CD4-positive, alpha-beta T cell treated with Interleukin-4 for 1 hour (primary cell): Measurements from ENCODE around the gene COQ8B.
A peak's percentile ranks its signal among the peaks of the same experiment; 100 is the strongest.
"Not testable (repeated sequence)": the region's sequence is repeated elsewhere in the genome, so short reads cannot be mapped to it uniquely, and the experiment has no call there.

ENCODE experiments used
- DNase-seq, 2 donors: peaks; one replicate each; pipeline ENCODE4 v3.0.0-alpha.2; 2020 to 2022

Gene COQ8B

DNA sequence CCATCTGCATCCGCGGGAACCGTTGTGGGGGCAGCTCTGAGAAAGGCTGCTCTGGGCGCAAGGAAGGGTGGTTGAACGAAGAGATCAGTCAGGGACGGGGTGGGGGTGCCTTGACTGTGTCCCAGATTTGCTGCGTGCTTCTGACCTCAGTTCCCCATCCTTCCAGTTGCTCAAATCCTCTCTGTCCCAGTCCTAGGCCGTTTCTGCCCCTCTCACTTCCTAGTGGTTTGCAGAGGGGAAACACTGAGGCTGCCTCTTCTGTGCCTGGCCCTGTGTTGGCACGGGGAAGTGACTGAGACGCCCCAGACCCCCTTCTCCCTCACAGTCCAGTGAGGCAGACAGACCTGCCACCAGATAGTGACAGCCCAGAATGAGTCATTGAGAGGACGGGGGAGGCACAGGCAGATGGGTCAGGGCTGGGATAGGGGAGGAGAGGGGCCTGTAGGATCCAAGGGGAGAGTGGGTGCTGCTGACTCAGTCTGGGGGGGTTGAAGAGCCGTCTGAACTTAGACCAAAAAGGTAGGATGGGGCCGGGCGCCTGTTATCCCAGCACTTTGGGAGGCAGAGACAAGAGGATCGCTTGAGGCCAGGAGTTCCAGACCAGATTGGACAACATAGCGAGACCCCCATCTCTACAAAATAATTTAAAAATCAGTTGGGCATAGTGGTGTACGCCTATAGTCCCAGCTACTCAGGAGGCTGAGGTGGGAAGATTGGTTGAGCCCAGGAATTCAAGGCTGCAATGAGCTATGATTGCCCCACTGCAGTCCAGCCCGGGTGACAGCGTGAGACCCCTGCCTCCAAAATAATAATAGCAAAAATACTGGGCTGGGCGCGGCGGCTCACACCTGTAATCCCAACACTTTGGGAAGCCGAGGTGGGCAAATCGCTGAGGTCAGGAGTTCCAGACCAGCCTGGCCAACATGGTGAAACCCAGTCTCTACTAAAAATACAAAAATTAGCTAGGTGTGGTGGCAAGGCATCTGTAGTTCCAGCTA, 52.7 kb downstream of the COQ8B start:
- no peak for DNase-seq

DNA sequence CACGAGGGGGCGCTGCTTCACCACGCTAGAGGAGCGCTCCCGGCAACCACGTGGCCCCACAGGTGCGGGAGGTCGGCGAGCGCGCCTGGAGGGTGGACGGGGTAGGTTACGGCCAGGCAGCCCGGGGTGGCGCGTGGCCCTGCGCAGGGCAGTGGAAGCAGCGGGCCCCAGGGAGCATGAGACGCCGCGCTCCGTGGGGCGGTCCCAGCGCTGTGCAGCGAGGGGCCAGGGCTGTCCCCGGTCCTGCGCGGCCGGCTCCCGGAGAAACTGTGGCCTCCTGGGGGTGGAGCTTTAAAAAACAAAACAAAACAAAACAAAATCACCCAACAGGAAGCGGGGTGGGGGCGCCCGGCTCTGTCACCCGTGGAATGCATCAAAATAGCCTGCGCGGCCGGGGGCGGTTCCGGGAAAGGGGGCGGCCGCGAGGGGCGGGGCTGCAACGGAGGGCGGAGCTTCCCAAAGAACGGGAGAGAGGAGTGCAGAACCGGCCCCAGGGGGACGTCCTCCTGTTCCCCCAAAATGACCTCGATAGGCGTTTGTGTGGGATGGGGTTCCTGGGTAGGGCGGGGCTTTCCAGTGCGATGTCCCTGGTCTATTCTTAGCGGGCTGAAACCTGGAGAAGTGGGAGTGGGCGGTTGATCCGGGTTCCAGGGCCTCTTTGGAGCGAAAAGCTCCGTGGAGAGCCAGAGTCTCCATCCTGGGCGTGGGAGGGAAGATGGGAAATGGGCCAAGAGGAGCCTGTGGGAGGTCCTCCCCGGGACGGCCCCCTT, 53.6 kb downstream of the COQ8B start:
- peak; percentile 89 to 90 for DNase-seq

DNA sequence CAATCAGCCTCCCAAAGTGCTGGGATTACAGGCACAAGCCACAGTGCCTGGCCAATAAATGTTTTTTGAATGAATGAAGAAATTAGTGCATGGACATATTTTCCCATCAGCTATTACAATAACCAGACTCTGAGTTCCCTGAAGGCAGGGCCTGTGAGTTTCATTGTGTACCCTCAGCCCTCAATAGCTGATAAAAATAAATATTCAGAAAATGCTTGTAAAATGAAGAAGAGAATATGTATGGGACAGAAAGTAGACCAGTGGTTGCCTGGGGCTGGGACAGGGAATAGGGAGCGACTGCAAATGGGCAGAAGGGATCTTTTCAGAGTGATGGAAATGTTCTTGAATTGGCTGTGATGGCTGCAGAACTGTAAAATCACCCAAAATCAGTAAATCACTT, 55.1 kb downstream of the COQ8B start:
- DNase-seq = no peak

DNA sequence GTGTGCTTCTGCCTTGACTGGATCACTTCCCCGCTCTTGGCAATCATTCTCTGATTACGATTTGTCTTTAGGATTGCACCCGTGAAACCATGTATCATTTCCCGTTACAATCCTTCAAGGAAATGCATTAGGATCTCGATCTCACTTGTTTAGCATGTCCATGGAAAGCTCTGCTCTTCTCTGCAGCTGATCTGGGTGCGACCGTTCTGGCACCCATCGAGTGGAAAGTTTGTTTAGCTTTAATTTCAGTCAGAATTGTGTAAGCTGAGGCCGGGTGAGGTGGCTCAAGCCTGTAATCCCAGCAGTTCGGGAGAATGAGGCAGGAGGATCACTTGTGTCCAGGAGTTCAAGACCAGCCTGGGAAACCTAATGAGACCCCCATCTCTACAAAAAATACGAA, 57.1 kb downstream of the COQ8B start:
- no peak for DNase-seq

DNA sequence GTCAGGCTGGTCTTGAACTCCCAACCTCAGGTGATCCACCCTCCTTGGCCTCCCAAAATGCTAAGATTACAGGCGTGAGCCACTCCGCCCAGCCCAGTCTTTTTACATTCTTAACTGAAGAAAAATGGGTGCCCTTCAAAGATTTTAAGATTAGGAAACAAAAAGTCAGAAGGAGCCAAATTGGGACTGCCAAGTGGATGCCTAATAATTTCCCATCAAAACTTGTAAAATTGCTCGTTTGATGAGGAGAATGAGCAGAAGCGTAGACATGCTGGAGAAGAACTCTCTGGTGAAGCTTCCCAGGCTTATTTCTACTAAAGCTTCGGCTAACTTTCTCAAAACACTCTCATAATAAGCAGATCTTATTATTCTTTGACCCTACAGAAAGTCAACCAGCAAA, 57.6 kb downstream of the COQ8B start:
- DNase-seq = no peak

DNA sequence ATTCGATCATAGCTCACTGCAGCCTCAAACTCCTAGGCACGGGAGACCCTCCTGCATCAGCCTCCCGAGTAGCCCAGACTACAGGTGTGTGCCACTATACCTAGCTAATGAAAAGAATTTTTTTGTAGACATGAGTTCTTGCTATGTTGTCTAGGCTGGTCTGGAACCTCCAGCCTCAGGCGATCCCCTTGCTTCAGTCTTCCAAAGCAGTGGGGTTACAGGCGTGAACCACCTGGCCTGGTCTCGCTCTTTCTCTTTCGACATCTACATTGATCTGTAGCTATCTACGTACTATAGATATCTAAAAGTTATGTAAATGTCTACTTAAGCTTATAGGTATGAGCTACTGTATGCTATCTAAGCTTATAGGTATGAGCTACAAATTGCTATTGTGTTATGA, 58.7 kb downstream of the COQ8B start:
- DNase-seq = no peak

DNA sequence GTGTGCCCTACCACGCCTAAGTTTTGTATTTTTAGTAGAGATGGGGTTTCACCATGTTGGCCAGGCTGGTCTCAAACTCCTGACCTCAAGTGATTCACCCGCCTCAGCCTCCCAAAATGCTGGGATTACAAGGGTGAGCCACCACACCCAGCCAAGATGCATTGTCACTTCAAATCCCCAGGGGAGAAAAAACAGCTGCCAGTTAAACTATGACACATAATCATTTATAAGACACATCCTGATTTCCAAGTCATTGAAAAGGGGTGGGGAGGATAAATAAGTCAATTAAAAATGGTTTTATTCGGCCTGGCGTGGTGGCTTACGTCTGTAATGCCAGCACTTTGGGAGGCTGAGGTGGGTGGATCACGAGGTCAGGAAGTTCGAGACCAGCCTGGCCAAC, 61.0 kb downstream of the COQ8B start:
- not testable (repeated sequence) for DNase-seq

- DNase-seq = not testable (repeated sequence)
Observed at GRCh38 chr19:40652303-40652702, 64.4 kb downstream of the COQ8B start.

- no peak for DNase-seq
Observed at GRCh38 chr19:40650749-40651305, 65.9 kb downstream of the COQ8B start.

GRCh38 chr19:40649903-40650675, 66.6 kb downstream of the COQ8B start:
- DNase-seq = not testable (repeated sequence)

DNA sequence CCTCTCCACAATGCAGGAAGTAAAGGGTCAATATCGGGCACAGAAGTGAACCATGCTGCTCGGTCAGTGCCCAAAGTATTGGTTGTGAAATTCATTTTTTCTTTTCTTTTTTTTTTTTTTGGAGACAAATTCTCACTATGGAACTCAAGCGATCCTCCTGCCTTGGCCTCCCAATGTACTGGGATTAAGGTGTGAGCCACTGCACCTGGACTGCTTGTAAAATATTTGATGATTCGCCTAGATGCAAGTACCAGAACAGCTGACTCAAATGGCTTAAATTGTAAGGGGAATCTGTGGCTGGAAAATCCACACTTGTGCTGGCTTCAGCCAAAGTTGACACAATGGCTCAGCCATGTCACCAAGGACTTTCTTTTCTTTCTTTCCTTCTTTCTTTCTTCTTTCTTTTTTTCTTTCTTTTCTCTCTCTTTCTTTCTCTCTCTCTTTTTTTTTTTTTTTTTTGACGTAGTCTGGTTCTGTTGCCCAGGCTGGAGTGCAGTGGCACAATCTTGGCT, 69.9 kb downstream of the COQ8B start:
- no peak for DNase-seq

DNA sequence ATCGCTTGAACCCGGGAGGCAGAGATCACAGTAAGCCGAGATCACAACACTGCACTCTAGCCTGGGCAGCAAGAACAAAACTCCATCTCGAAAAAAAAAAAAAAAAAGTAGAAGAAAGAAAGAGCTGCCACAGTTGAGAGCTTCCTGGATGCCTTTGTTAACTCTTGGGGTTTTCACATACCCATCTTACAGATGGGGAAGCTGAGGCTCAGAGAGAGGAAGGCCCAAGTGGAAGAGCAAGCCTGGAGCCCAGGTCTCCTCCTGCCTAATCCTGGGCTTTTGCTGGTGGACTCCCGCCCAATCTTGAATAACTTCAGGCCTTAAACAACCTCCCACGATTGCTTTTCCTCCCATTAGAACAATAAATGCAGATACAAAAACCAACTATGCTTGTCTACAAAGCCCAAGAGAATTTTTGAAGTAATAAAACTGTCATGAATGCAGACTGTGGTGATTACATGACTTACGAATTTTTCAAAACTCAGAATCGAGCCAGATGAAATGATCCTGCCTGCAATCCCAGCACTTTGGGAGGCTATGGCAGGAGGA, 73.9 kb downstream of the COQ8B start:
- no peak for DNase-seq

DNA sequence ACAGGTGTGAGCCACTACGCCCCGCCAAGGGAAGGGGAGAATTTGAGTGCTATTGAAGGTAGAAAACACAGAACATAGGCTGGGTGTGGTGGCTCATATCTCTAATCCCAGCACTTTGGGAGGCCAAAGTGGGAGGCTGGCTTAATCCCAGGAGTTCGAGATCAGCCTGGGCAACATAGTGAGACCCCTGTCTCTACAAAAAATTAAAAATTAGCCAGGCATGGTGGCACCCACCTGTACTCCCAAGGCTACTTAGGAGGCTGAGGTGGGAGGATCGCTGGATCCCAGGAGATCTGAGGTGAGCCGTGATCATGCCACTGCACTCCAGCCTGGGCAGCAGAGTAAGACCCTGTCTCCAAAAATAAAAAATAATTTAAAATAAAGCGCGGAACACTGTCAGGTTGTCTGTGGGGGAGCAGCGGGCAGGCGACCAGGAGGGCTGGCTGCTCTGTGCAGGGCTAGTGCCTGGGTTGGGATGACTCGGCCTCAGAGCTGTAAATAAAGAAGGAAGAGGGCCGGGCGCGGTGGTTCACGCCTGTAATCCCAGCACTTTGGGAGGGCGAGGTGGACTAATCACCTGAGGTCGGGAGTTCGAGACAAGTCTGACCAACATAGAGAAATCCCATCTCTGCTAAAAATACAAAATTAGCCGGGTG, 74.5 kb downstream of the COQ8B start:
- no peak for DNase-seq
